HG03520 (cell line): ENCODE measurements around the gene SRGAP3.

Experiments used
- ATAC-seq: cut with Tn5 transposase; IDR thresholded peaks from one replicate; pipeline ENCODE4 v1.9.1; 2021; ENCODE audit warnings: mild to moderate bottlenecking, moderate library complexity; ENCODE audit not compliant: unreplicated experiment

The SRGAP3 gene

DNA sequence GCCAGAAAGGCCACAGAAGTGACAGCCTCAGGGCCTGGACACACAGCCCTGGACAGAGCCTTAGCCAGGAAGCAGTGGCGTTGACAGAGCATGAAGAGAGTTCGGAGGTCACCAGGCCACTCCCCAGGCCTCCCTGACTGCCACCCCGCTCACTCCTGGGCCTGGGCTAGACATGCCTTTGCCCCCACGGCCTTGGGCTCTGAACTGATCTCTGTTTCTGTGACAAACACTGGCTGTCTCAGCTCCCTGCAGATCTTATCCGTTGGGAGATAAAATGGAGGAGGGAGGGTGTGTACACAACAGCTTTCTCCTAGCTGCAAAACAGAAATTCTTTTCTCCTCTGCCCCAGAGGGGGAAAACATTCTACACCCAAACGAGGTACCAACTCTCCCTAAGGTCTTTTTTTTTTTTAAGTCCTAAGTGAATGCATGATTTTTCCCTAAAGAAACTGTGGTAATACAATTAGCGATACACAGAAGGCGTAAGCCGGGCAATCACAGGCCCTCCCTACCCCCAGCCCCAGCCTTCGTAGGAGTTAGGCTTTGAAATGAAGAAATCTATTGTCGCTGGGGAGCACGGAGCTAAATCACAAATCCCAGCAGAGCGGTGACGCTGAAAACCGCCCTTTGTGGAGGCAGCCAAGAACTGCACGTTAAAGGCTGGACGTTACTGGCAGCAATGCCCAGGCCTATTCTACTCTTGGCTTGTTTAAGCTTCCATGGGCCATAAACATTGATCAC lies 45.0 kb downstream of the SRGAP3 start:
- no peak for ATAC-seq

DNA sequence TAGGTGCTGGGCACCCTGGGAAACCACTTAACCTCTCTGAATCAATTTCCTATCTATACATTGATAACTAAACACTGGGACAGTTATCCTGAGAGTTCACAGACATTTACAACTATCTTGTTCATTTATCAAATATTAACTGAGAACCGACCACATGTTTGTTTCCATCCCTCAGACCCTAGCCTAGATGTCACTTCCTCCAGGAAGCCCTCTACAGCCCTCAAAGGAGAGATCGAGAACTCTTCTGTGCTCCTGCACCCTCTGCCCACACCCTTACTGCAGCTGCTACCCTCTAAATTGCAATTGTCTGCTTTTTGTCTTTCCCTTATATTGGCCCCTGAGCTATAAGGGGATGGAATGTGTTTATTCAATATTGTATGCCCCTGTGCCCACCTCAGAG lies 46.1 kb downstream of the SRGAP3 start:
- no peak for ATAC-seq

DNA sequence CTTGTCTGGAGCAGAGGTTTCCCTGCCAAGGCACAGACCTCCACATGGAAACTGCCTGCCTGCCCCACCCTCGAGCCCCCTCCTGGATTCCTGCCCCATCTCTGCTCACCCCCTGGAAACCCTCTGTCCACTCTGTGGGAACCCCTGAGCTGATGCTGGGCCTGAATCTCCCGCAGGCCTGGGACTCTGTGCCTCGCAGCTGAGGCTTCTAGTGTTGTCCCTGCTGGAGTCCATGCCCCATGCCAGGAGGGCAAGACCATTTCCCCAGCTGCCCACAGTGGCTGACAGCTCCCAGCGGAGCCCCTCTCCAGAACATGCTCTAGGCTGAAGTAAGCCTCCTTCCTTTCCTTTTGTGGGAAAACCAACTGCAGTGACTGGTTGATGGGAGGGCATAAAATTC lies 46.9 kb downstream of the SRGAP3 start:
- no peak for ATAC-seq

DNA sequence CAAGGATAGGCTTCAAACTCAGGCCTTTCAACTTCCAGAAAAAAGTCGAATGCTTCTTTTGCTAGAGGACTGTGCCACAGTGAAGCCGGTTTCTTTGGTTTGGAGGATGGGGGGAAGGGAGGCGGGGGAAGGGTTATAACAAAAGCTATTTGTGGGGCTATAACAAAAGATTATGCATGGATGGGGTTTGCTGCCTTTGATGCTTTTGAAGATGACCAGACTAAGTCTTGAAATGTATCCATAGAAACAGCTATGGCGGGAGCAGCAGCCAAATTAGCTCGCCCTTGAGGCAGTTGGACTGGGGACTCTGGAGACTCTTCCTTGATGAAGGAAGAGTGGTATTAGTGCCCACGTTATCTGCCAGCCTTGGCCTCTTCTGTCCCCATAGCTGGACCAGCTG lies 47.5 kb downstream of the SRGAP3 start:
- no peak for ATAC-seq

GRCh38 chr3:9201266-9201665 lies 48.2 kb downstream of the SRGAP3 start:
- no peak for ATAC-seq

DNA sequence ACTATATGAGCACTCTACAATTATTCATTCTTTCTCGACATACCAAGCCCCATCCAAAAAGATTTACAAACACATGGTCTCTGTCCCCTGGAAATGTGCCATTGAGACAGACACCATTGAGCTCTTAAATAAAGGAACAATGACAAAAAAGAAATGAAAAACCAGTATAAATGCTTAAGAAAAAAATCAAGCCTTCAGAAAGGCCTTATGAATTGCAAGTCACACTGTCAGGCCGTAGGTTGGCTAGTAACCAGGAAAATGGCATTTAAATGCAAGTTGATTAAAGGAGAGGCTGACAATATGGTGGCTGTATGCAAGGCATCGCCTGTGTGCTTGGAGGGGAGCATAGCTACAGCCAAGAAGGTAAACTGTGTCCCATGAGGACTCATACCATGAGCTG lies 49.7 kb downstream of the SRGAP3 start:
- ATAC-seq, result no peak

DNA sequence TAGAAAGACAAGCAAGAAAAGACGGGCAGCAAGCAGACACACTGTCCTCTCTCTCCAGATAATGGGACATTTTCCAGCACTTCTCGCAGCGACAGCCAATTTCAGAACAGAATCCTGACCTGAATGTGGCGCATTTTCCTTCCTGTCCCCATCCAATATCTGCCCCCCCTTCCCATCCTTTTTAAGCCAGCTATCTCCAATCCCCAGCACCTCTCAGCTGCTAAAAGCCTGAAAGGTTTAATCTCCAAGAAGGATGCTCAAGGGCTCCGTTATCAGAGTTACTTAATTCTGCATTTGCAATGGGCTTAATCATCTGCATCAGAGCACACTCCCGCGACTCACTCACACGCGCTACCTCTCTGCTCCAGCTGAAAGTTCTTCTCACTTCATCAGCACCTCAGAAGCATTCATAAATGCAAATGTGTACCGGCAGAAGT lies 50.5 kb downstream of the SRGAP3 start:
- no peak for ATAC-seq

DNA sequence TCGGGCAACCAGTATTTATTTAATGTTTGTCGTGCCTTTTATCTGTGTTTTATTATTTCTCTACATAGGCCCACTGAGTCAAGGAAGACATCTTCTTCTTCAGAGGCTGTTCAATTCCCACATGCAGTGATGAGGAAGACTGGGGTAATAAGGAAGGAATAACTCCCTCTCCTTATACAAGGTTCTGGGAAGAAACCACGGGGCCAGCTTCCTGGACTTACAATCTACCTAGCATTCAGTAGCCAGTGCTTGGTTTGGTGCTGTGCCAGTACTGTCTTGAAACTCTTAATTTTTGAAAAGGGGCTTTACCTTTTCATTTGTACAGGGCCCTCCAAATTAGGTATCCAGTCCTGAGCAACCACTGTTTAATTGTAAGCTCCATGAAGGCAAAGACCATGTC lies 51.2 kb downstream of the SRGAP3 start:
- no peak for ATAC-seq

DNA sequence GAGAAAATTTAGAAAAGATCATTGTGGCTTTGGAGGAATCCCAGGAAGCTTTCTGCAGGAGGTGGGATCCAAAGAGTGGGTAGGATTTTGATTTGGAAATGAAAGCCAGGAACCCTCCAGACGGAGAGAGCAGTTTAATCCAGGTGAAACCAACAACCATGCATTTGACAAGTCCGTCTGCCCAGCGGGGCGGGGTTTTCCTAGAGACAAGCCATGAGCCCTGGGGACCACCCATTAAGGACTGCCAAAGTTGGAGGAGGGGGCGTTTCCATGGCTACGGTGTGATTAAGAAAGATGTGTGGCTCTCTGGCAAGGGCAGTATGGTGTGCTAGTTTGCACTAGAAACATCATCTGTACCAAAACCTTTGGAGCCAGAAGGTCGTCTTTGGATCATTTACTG lies 53.4 kb downstream of the SRGAP3 start:
- ATAC-seq, result no peak

DNA sequence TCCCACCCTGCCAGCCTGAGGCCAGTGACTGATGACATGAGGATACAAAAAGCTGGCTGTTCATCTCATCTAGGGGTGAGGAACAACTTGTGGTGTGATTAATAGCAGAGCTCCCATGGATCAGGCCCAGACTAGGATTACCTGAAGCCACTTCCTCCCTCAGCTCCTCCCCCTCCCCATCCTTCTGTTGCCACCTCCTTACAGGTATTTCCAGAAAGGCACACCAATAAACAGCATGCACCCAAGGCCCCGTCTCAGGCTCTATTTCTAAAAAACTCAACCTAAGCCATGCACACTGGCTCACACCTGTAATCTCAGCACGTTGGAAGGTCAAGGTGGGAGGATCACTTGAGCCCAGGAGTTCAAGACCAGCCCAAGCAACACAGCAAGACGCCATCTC lies 54.1 kb downstream of the SRGAP3 start:
- no peak for ATAC-seq

- no peak for ATAC-seq
Observed at GRCh38 chr3:9194509-9195184, 54.8 kb downstream of the SRGAP3 start.

- no peak for ATAC-seq
Observed at GRCh38 chr3:9193633-9194195, 55.7 kb downstream of the SRGAP3 start.

DNA sequence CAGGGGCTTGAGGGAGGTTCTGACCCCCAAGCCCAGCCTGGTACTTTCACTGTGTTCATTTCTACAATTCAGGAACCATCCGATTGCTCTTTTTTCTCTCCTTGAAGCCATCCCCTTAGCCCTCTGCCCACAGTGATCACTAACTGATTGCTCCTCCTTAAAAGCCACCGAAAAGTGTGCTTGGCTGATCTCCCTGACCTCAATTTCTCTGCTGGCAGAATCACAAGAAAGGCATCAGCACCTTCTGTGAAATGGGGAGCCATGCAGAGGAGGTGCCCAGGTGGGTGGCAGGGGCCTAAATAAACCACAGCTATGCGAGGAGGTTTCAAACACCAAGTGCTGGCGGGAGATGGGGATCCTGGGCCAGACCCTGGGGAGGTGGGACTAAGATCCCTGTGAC lies 56.2 kb downstream of the SRGAP3 start:
- ATAC-seq, result no peak

DNA sequence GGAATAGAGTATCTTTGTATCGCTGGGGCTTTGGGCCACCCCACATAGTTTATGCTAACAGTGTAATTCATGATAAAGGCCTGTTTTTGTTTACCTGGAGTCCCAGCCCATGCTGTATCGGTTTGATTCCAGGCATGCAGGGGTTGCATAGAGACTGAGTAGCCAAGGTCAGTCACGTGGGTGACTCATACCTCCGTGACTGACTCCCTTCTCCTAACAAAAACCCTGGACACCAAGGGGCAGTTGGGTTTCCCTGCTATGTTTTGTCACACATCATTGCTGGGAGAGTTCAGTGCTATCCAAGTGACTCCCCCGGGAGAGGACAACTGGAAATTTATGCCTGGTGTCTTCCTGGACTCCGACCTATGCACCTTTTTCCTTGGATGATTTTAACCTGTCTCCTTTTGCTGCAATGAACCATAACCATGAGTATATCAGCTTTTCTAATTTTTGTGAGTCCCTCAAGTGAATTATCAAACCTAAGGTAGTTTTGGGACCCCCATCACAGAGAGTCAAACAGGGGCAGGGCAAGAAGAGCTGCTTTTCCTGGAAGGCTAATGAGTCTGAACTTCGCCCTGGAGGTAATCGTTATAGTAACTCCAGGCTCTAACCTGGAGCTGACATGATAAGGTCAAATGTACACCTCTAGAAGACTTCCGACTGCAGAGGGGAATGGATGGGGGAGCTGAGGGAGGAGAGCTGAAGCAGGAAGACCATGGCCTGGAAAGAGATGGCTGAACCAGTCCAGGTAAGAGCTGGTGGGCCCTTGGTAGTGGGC lies 57.0 kb downstream of the SRGAP3 start:
- no peak for ATAC-seq

- no peak for ATAC-seq
Observed at GRCh38 chr3:9190276-9190675, 59.2 kb downstream of the SRGAP3 start.

- no peak for ATAC-seq
Observed at GRCh38 chr3:9188583-9188982, 60.9 kb downstream of the SRGAP3 start.

DNA sequence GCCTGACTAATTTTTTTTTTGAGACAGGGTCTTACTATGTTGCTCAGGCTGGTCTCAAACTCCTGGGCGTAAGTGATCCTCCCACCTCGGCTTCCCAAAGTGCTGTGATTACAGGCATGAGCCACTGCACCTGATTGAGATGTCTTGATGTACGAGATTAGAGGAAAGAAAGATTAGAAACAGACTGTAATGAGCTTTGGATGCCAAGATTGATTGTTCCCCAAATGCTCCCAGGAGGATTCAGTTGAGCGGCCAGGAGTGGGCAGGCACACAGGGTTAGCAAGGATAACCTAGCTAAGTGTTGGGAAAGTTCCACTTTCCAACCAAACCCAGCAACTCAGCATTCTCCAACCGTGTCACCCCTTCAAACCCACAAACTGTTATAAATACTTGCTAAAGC lies 63.7 kb downstream of the SRGAP3 start:
- ATAC-seq, result no peak

DNA sequence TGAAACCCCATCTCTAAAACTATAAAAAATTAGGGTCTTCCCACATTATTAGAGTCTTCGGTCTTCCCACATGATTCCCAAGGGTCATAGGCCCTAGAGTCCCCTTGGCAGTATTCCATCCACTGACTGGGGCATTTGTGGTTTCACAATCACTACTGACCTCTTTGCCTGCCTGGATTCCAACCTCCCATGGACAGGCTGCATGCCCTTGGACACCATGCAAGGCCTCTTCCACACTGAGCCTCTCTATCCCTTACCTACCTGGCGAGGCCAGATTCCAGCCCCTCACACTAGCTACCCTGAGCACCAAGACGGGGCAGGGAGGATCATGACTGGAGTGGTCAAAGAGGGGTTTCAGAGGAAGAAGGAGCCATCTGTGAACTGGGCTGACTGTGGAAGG lies 64.4 kb downstream of the SRGAP3 start:
- no peak for ATAC-seq

DNA sequence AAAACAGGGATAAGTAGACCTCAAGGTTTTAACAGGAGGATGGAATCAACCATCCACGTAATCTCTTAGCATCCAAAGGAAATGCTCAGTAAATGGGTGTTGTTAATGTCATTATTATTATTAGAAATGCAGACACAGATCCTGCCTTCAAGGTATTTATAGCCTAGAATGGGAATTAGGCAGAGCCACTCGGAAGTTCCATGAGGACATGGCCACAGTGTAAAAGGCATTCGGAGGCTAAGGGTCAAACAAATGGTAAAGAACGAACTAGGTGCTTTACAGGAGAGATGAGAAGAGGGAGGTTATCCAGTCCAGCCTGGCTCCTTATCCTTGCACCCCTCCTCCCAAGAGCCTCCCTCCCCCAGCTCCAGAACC lies 65.0 kb downstream of the SRGAP3 start:
- ATAC-seq, result no peak

- ATAC-seq, result no peak
Observed at GRCh38 chr3:9183811-9184460, 65.5 kb downstream of the SRGAP3 start.

- no peak for ATAC-seq
Observed at GRCh38 chr3:9183011-9183410, 66.4 kb downstream of the SRGAP3 start.
